HG03103 (cell line): ENCODE results near the gene AKAP6.

Source experiments
- ATAC-seq: cut with Tn5 transposase; IDR thresholded peaks from one replicate; pipeline ENCODE4 v1.9.1; 2021; ENCODE audit warnings: low read depth; ENCODE audit not compliant: unreplicated experiment

Gene AKAP6, protein sequence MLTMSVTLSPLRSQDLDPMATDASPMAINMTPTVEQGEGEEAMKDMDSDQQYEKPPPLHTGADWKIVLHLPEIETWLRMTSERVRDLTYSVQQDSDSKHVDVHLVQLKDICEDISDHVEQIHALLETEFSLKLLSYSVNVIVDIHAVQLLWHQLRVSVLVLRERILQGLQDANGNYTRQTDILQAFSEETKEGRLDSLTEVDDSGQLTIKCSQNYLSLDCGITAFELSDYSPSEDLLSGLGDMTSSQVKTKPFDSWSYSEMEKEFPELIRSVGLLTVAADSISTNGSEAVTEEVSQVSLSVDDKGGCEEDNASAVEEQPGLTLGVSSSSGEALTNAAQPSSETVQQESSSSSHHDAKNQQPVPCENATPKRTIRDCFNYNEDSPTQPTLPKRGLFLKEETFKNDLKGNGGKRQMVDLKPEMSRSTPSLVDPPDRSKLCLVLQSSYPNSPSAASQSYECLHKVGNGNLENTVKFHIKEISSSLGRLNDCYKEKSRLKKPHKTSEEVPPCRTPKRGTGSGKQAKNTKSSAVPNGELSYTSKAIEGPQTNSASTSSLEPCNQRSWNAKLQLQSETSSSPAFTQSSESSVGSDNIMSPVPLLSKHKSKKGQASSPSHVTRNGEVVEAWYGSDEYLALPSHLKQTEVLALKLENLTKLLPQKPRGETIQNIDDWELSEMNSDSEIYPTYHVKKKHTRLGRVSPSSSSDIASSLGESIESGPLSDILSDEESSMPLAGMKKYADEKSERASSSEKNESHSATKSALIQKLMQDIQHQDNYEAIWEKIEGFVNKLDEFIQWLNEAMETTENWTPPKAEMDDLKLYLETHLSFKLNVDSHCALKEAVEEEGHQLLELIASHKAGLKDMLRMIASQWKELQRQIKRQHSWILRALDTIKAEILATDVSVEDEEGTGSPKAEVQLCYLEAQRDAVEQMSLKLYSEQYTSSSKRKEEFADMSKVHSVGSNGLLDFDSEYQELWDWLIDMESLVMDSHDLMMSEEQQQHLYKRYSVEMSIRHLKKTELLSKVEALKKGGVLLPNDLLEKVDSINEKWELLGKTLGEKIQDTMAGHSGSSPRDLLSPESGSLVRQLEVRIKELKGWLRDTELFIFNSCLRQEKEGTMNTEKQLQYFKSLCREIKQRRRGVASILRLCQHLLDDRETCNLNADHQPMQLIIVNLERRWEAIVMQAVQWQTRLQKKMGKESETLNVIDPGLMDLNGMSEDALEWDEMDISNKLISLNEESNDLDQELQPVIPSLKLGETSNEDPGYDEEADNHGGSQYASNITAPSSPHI (N-terminal part only)

DNA sequence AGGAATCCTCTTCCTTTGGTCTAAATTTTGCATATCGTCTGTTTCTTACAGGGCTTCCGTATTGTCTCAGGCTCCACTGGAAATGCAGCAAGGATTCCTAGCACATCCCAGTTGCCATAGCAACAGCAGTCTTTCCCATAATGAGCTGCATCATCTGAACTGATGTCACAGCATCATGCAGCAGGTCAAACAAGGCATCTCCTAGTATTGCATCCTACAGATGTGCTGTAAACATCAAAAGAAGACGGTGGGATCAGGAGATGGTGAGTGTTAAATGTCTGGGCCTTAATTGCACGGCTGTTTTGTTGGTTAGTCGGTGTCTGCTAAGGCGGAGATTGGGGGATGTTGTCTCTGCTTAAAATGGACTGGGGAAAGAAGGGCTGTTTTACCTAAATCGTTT, at the start of gene AKAP6:
TSS of gene AKAP6 (plus strand) at position 153 of the 400 bp plus-strand sequence. CDS start 104,196 bp downstream, outside the sequence.
- no peak for ATAC-seq

DNA sequence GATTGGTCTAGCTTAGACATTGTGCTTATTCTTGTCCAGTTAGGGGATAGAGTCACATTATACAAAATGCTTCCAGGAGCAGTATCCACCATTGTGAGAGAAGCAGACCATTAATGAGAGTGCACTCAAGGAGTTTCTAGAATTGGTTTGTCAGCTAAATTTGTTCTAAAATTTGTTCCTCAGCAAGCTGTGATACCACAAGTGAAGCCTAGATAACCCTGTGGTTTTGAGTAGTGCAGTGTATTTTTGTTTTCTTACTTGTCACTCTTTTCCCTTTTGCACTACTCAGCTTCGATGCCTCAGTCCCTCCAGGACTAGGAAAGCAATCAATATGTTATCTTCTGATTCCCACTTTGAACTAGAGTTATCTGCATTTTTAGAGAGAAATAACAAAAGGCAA, 42.5 kb upstream of the AKAP6 start:
- no peak for ATAC-seq

DNA sequence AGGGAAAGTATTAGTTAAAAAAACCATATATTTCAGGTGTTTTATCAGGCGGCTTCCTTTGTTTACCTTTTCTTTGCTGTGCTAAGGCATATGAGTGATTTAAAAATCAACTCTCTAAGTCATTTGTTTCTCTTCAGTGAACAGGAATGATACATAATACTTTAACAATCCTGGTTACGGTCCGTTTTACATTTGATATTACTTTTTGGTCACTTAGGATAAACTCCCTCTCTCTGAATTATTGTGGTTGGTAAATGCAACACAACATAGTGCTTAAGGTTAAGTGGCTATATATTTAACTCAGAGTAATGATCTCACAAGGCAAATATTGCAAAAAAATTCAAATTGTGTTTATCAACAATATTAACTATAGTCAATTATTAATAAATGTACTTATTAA, 32.7 kb upstream of the AKAP6 start:
- ATAC-seq, result no peak

DNA sequence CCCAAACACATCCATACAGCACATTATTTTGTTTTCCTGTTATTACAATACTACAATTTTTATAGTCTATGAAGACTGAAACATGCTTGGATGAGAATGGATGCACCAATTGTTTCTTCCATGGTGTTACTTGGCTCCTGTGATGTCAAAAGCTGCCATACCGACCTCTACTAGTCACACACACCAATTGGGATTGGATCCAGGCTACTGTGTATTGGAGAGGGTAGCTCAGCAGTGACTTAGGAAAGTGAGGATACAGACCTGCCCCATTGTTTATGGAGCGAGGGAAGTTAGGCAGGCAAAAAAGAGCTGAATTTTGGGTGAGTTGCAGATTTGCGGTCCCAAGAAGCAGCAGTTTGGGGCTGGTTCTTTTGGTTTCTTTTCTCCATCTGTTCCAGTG, 30.8 kb upstream of the AKAP6 start:
- no peak for ATAC-seq

DNA sequence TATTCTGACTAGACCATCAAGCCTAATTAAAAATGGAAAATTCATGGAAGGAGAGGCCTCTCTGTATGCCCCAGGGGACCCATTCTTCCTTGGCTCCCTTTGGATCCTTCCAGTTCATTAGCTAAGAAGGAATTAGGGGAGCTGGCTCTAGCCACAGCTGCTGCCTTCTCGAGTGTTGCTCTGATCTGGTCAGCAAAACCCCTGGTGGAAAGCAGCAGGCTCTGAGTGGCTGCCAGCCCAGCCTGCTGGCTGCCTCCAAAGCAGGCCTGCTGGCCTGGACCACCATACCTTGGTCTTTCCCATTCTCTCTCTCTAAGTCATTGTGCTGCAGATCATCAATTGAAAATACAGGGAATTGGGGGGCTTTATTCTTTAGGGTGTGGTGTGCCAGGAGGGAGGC, 29.0 kb upstream of the AKAP6 start:
- no peak for ATAC-seq

DNA sequence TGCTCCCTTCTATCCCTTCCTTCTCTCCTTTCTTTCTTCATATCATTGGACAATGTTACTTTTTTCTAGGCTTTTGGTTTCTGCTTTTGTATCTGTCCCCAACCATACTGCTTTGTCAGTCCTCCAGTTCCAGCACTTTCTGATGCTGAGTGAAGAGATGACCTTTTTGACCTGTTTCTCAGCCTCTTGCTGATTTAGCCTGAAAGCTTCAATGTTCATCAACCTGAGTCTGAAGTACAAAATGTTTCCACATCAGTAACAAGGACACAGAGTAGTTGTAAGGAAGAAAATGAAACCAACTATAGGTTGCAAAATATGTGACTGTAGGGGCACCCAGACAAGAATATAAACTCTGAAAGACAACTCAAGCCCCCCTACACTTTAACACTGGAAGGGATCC, 25.2 kb upstream of the AKAP6 start:
- no peak for ATAC-seq

DNA sequence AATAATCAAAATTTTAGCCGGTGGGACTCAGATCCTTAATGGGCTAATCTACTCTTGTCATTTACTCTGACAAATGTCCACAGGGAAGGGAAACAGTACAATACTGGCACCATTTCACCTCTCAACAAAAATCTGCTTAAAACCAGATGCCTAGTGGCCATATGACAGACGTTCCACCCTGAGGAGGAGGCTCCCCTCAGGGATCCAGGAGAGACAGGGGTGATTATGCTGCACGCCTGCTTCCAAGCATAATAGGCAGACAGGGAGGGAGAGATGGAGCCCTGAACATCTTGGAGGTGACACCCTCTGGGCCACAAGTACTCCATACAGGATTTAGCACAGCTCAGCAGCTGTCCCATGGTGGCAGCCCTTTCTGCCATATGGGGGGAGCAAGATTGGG, 24.8 kb upstream of the AKAP6 start:
- ATAC-seq, result no peak

DNA sequence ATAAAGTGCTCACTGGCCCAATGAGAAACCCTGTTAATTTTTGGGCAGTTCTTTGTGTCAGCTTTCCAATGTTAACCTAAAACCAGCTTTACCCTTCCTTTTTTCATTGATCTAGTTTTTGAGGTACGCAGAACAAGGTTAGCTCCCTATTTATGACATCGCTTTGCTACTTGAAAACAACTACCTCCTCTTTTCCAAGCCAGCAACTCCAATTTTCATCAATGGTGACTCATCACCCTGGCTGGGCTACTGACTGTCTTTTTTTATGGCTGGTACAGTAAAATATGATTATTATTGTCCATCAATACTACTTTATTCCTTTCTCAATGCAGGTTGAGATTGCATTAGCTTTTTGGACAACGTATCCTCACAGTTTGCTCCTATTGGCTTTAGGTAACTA, 22.5 kb upstream of the AKAP6 start:
- ATAC-seq, result no peak

DNA sequence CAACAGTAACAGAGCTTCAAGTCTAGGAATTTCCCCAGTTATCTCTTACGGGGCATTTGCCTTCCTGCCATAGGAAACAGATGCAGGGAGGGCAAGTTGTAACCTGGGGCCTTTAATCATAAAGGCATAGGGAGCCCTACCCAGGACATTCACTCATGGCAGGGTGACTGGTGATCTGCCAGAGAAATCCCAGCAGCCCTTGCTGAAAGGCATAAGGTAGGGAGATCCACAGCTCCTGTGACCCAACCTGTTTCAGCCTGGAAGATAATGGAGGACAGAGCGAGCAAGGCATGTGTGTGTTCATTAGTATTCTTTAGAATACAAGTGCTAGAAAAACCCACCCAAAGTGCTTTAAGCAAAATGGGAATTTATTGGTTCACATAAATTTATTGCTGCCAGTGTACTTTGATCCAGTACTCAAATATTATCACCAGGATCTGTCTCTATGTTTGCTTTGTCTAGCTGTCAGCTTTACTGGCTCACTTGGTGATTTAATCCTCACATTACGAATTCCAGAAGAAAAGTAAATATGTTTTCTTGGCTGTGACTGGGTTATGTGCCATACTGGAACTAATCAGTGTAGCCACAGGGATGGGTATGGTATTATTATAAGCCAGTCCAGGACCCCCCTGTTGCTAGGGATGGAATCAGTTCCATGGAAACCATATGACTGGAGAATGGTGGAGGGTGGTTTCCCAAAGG, 21.1 kb upstream of the AKAP6 start:
- ATAC-seq, result no peak

DNA sequence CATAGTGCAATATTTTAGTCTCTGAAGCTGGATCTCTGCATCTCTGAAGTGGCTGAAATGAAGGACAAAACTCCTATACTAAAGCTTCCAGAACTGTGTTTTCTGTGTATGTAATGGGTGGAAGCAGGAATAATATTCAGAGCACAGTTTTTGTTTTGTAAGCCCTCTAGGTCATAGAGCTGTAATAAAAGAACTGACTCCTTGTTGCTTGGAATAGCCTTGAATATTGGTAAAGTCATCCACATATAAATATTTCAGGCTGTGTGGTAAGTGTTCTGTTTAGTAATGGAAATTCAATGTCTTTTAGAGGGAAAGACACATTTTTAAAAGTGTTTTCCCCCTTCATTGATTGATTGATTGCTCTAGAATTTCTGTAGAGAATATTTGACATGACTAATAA, 18.2 kb upstream of the AKAP6 start:
- no peak for ATAC-seq

DNA sequence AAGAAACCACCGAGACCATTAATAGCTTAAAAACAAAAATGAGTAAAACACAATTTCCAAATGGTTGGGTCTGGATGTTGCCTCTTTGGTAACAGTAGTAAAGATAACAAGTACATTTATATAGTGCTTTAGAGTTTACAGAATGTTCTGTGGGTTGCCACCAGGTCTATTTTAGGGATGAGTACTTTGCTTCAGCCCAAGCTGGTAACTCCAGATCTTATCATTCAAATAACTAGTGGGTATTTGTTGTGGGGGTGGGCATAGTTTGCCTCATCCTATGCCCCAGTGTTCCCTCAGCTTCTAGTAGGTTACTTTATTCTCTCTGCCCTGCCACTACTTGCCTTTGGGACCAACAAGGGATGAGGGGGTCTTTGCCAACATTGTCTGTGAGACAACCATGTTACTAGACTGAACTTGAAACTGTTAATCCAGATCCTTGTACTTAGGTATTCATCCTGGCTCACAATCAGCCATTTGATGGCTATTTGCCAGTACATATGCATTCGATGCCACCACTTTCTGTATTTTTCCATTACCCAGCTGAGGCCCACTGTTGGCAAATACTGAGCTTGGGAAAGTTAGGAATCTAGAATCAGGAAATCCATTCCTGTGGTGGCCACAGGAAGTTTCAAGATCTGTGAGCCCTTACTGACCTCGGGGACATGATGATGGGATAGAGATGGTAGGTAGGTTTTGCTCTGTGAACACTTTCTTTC, 17.6 kb upstream of the AKAP6 start:
- no peak for ATAC-seq

DNA sequence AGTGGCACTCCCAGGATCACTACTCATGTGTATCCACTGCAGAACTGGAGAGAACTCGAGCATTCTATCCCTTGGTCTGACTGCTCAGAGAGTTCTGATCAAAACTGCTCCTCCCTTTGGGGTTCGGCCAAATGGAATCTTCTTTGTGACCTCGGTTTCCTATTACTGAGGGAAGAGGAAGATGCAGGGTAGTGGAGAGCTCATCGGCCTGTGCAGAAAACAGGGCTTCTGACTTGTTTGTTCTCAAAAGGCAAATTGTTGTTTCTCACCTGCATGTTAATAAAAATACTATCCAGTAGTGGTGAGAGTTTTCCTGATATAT, 17.1 kb upstream of the AKAP6 start:
- no peak for ATAC-seq

DNA sequence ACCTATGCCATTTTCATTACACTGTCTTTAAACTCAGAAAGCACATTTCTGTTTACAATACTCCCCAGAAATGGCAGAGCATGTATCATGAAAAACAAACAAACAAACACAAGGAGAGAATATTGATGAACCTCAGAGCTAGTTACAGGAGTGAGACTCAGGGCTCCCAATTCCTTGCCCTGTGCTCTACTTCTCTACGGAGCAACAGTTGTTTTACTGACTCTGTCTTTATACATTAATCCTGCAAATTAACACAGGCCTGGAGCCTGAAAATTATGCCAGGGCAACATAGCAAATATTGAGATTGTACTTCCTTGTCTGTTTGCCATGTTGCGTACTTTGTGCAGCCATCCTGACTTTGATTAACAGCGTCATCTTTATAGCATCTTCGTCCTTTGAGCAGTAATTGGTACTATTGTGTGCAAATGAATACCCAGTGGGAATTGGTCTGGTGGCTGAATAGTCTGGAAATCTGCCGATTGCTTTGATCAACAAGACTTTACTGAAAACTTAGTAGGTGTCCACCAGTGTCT, 15.2 kb upstream of the AKAP6 start:
- ATAC-seq, result no peak

DNA sequence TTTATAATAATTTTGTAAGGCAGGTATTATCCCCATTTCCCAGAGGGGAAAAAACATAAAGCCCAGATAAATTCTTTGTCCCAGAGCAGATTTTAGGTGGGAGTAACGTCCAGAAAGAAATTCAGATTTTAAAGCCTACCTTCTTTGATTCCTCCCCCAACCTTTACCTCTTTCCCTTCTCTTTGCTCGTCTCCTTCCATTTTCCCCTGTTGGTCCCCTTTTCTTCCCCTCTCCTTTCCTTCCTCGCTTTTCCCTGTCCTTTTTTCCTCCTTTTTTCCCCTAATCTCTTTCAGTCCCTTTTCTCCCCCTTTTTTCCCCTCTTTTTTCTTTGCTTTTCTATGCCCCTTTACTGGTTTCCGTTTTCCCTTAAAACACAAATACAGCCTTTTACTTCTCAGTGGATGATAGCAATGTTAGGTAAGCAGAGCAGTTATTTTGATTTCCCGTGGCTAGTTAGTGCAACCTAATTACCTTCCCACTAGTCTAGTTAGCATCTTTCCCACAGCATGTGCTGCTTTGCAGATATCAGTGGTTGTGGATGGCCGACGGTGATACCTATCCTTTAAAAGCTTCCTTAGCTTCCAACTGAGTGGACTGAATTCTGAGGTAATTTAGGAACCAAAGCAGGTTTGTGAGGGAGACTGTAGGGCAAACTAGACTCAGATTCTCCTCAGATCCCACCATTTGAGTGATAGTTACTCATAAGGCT, 10.9 kb upstream of the AKAP6 start:
- no peak for ATAC-seq

DNA sequence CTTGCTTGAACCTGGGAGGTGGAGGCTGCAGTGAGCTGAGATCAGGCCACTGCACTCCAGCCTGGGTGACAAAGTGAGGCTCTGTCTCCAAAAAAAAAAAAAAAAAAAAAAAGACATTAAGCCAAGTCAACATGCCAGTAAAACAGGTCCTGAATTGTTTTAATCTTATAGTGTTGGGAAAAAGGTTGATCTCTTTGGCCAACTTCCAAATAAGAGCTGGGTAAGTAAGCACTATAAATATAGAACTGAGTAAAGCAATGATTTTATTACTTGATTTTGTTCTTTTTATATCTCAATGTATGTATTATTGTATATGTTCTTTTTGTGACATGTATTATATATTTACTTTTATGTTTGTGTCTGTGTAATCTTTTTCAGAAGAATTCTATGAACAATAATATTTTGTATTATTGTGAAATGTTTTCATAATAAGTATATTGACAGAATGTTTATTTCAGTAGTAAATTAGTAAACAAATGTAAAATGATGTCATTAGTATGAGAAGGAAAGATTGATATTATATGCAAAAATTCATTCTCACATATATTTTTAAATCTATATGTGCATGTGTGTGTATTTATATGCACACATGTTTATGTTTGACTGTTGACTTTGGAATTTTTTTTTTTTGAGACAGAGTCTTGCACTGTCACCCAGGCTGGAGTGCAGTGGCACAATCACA, 9.6 kb upstream of the AKAP6 start:
- ATAC-seq, result no peak

DNA sequence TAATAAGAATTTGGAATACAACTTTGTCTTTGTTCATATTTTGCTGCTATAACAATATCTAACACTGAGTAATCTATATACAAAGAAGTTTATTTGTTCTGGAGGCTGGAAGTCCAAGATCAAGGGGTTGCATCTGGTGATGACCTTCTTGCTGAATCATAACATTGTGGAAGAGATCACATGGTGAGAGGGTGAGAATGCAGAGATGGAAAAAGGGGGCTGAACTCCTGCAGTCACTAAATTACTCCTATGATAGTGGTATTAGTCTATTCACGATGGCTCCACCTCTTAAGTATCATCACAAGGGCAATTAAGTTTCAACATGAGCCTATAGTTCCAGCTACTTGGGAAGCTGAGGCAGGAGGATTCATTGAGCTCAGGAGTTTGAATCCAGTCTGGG, 4.5 kb upstream of the AKAP6 start:
- ATAC-seq, result no peak

DNA sequence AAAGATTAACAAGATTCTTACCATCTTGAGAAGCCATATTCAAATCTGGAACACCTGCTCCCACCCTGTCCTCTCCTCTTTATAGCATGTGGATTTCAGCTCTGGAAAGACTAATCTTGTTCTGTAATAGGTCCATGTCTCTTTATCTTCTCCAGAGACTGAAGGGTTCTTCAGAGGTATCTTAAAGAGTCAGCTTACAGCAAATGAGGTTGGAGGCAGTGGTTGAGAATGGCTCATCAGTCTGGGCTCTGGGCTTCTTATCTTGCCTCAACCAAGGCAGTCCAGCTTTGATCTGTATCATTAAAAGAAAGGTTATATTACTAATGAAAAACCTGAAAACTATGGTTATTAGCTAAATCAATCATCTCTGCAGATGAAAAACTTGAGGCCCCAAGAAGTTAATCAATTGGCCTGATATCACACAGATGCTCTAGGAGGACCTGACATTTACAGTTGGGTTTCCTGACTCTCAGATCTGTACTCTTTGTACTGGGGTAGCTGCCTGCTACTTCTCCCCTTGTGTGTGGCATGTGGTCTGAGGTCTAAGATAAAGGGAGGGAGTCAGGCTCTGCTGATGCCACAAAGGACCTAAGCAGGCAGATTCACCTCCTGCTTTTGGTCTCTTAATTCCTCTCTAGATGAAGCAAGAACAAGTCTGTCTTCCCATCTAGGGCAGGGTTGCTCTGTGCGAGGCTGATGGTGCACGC, 1.7 kb upstream of the AKAP6 start:
- ATAC-seq, result no peak
